ENCODE measurements around the gene NFAM1.

GRCh38 chr22:42350373-42350772 is 81.8 kb downstream of the NFAM1 start:
- TF ChIP-seq CTCF (IDR thresholded peaks at IDR 0.05; ENCODE audit: poor library complexity) (no peak), EZH2 (IDR thresholded peaks at IDR 0.05; ENCODE audit: borderline replicate concordance) (no peak), EZH2phosphoT487 (IDR thresholded peaks at IDR 0.05; ENCODE audit: low read depth, severe bottlenecking, unreplicated experiment) (no peak)
